ENCODE data around the gene SLAIN2.

SLAIN2 gene

DNA sequence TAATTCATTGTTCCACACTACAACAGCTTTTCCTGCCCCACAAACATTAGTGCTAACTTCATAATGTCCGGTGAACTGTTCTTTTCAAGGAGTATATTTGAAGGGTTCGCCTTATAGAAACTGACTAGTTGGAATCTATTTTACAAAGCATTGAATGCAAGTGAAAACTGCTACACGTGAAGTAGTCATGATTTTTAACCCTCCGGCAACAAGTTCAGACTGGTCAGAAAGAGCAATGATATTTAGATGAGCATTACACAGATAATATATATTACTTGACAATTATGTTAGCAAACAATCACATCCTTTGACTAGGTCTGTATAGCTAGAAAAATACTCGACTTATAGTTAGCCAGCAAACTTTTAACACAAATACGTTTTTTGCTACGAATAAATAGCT, 1.7 kb upstream of the SLAIN2 start:
- ChIA-PET POLR2A (no interaction called here), CTCF (interaction anchor here (1.2 kb wide), 1 partner anchor 12 kb away, joined by 3 read pairs; no protein-coding TSS in a partner anchor)
- TF ChIP-seq, protein P1, sequence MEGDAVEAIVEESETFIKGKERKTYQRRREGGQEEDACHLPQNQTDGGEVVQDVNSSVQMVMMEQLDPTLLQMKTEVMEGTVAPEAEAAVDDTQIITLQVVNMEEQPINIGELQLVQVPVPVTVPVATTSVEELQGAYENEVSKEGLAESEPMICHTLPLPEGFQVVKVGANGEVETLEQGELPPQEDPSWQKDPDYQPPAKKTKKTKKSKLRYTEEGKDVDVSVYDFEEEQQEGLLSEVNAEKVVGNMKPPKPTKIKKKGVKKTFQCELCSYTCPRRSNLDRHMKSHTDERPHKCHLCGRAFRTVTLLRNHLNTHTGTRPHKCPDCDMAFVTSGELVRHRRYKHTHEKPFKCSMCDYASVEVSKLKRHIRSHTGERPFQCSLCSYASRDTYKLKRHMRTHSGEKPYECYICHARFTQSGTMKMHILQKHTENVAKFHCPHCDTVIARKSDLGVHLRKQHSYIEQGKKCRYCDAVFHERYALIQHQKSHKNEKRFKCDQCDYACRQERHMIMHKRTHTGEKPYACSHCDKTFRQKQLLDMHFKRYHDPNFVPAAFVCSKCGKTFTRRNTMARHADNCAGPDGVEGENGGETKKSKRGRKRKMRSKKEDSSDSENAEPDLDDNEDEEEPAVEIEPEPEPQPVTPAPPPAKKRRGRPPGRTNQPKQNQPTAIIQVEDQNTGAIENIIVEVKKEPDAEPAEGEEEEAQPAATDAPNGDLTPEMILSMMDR (IDR thresholded peaks at IDR 0.05; ENCODE audit: control extremely low read depth, extremely low read depth, low read depth, missing control alignments), result no peak
- DNase-seq (ENCODE audit: extremely low spot score), result no peak

DNA sequence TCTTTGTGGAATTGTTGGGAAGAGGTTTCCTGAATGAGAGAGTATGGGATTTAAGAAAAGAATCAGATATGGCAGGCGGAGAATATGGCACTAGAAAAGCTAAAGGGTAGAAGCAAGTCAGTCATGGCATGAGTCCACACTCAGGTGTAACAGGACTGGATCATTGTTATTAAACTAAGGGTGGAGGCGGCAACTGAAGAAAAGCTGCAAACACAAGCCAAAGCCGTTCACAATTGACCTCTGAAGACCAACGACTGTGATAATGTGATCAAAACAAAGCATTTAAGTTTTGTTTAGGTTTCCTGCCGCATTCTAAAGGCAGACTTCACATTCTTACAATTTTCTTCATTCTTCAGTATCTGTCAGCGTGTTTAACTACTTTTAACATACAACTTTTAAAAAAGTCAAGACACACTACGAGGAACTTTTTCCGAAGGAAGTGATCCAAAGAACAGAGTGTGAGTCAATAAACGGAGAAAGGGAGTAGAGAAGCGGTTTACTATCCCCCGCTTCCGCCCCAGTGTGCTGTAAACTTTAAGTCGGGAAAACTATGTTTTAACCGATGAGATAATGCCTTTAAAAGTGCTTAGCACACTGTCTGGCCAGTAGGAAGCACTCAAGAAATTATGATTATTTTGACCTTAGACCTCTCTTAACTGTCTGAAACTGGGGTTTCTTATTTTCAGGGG, 909 bp upstream of the SLAIN2 start:
- ChIA-PET CTCF (interaction anchor here (1.4 to 2.4 kb wide), 4 partner anchors 14 to 65 kb away, joined by 4 to 13 read pairs (median 10); no protein-coding TSS in a partner anchor), POLR2A (interaction anchor here (0.6 to 1.0 kb wide), 3 partner anchors 30 to 147 kb away, joined by 3 to 8 read pairs (median 3); no protein-coding TSS in a partner anchor)
- no peak for DNase-seq (ENCODE audit: extremely low spot score)
- TF ChIP-seq, protein P1 (IDR thresholded peaks at IDR 0.05; ENCODE audit: control extremely low read depth, extremely low read depth, low read depth, missing control alignments), result no peak

DNA sequence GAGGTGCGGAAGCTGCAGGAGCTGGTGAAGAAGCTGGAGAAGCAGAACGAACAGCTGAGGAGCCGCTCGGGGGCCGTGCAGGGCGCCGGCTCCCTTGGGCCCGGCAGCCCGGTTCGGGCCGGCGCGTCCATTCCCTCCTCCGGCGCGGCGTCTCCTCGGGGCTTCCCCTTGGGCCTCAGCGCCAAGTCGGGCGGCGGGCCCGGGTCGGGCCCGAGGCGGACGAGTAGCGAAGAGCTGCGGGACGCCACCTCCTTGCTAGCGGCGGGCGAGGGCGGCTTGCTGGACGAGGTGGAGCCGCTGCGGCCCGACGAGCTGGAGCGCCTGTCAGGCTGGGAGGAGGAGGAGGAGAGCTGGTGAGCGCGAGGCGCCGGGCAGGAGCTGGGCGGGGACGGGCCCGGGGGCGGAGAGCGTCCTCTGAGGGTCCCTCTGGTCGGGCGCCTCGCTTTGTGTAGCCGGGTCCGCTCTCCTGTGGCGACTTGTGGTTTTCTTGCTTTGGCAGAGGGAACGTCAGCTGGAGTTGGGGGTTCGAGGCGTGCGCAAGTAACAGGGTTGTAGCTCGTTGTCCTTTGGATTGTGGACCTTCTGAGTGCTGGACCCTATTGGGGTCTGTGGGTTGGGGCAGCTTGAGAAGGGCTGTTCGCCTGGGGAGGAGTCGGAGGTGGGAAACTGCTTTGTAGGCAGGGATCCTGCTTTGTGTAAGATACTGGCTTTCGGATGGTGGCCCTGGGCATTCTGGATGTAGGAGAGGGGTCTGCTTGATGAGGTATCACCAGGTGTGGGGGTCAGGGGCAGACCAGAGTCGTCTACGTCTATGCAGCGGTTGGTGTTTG, 662 bp downstream of the SLAIN2 start:
- ChIA-PET POLR2A (interaction anchor here (0.6 to 1.0 kb wide), 5 partner anchors 14 to 294 kb away, joined by 3 to 6 read pairs (median 4); no protein-coding TSS in a partner anchor), CTCF (interaction anchor here (0.7 to 2.4 kb wide), 14 partner anchors 9 to 618 kb away, joined by 3 to 13 read pairs (median 3); no protein-coding TSS in a partner anchor)
- peak; percentile 45 for DNase-seq (ENCODE audit: extremely low spot score)
- TF ChIP-seq, protein P1 (IDR thresholded peaks at IDR 0.05; ENCODE audit: control extremely low read depth, extremely low read depth, low read depth, missing control alignments), result no peak

DNA sequence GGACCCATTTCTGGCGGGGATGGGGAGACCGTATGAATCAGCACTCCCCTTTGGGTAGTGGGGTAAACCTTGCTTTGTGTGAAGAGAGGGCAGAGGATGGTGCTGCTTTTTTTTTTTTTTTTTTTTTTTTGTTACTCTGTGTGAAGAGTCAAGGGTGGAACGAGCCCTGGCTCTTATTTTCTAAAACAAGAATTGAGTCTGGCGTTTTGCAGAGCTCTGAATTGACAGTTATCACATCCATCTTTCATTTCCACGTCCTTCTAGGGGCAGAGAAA, 1.2 kb downstream of the SLAIN2 start:
- no peak for DNase-seq (ENCODE audit: extremely low spot score)
- ChIA-PET POLR2A (no interaction called here), CTCF (interaction anchor here (1.2 to 2.4 kb wide), 12 partner anchors 9 to 618 kb away, joined by 3 to 13 read pairs (median 3); no protein-coding TSS in a partner anchor)
- TF ChIP-seq, protein P1 (IDR thresholded peaks at IDR 0.05; ENCODE audit: control extremely low read depth, extremely low read depth, low read depth, missing control alignments), result no peak

DNA sequence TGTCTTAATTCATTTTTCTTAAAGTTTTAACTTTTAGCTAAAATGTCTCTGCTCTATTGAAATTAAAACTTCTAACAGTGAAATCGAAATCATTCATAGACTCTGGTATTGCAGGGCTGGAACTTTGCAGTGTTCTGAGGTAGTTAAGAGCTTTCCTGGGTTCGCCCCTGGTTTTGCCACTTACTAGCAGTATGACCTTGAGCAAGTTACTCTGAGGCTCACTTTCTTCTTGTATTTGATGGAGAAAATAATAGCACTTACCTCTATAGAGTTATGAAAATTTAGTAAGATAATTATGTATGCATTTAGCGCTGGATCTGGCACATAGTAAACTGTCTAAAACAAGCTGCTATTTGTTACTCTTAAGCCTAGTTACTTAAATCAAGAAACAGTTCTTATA, 1.7 kb downstream of the SLAIN2 start:
- TF ChIP-seq, protein P1 (IDR thresholded peaks at IDR 0.05; ENCODE audit: control extremely low read depth, extremely low read depth, low read depth, missing control alignments), result no peak
- ChIA-PET CTCF (interaction anchor here (1.2 to 2.4 kb wide), 12 partner anchors 9 to 617 kb away, joined by 3 to 11 read pairs (median 3); no protein-coding TSS in a partner anchor), POLR2A (no interaction called here)
- no peak for DNase-seq (ENCODE audit: extremely low spot score)

DNA sequence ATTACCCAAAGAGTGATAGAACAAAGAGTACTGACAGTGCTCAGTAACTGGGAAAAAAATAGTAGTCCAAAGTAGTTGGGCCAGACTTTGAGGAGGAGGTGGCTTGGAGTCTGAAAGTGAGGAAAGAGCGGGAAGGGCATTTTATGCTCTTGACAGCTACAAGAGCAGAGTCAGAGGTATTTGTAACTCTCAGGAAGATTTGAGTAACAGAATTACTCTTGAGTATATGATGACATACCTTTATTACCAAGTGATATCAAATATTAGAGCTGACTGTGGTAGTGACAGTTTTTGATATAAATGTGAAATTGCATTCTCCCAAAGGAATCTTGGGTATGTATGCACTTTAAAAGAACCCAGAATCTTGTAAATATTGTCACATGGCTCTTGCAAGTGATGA, 2.2 kb downstream of the SLAIN2 start:
- ChIA-PET CTCF (interaction anchor here (1.2 to 2.3 kb wide), 7 partner anchors 8 to 53 kb away, joined by 3 to 6 read pairs (median 4); no protein-coding TSS in a partner anchor), POLR2A (no interaction called here)
- TF ChIP-seq, protein P1 (IDR thresholded peaks at IDR 0.05; ENCODE audit: control extremely low read depth, extremely low read depth, low read depth, missing control alignments), result no peak

More for the DNA sequence above, 2.2 kb downstream of the SLAIN2 start:
- DNase-seq (ENCODE audit: extremely low spot score), result no peak
